ENCODE results near the gene VAT1L.

- TF ChIP-seq CTCF (IDR thresholded peaks at IDR 0.05) = no peak
- TF ChIP-seq POLR2AphosphoS5 (IDR thresholded peaks at IDR 0.05; ENCODE audit: insufficient read depth in 1 of 2, low read depth in 1 of 2) = no peak
These were observed 149.2 kb downstream of the VAT1L start for GRCh38 chr16:77937473-77938149.

All from vagina (tissue), 2 donors.